Measurements from ENCODE around the gene LPP. TPM values are rescaled to one million over a fixed set of nuclear protein-coding genes. Genes with fewer than 3 reads are reported as not detected.

LPP gene
- total and polyA plus RNA-seq, 4 donors, result 7.2 to 50.3 (median 26.4) TPM

DNA sequence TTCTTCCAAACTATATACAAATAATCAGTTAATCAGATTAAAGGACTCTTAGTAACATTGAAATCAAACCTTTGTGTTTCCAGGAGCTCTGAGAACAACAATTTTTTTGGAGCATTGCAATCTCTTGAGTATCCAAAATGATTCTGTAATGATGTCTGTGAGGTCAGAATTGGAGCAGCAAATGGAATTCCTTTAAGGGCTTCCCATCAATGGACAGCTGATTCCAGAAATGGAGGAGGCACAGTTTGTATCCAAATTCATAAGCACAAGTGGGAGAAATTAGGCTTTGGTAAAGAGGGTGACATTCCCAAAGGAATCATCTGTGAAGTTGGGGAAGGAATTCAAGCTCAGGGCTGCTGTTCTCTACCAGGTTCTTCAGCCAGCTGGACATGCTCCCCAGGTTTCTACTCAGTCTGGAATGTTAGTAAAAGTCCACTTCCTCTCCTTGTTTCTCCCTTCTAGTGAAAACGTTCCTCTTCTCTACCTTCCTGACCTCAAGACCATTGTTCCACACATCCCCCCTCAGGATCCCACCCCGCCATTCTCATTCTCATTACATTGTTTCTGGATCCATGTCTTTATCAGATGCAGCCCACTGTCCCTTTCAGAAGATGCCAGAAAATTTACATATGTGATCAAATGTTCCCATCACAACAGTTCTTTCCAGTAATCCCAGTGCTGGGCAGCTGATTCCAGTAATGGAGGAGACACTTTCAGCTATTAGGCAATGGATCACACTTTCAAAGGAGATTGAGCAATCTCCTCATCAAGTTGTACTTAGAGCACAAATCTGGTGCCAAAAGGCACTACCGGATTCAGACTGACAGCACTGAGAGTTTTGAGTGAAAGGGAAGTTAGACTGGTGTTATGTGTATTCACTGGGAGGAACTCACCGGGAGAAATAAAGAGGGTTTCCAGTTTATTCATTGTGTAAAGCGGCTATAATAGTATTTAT lies 626.5 kb downstream of the LPP start:
- Histone ChIP-seq H3K9me3 (ENCODE audit: control insufficient read depth, insufficient read depth, low read length) (no peaks in the 10 kb centered on the region), H3K4me3 (ENCODE audit: low read depth, low read length) (no peak overlapping the region), H3K27ac (ENCODE audit: low read depth, low read length) (no peak overlapping the region), H3K27me3 (ENCODE audit: control insufficient read depth, insufficient read depth, low read length) (no peaks in the 10 kb centered on the region), H3K4me1 (ENCODE audit: control insufficient read depth, insufficient read depth, low read length) (no peaks in the 10 kb centered on the region), H3K36me3 (ENCODE audit: control insufficient read depth, insufficient read depth, low read length) (no peaks in the 10 kb centered on the region)
- WGBS (ENCODE audit: insufficient coverage), result 90% methylated on average over 5 of the region's 5 CpGs
- DNase-seq (ENCODE audit: low read depth in 4 of 6, low spot score in 6 of 6), result no peak

- H3K4me3 ChIP-seq (ENCODE audit: low read depth, low read length), result no peak overlapping the region
- H3K9me3 ChIP-seq (ENCODE audit: control insufficient read depth, insufficient read depth, low read length), result no peaks in the 10 kb centered on the region
- no peaks in the 10 kb centered on the region for H3K27me3 ChIP-seq (ENCODE audit: control insufficient read depth, insufficient read depth, low read length)
- H3K4me1 ChIP-seq (ENCODE audit: control insufficient read depth, insufficient read depth, low read length), result no peaks in the 10 kb centered on the region
- no peak for DNase-seq (ENCODE audit: low read depth in 4 of 6, low spot score in 6 of 6)
- H3K36me3 ChIP-seq (ENCODE audit: control insufficient read depth, insufficient read depth, low read length), result no peaks in the 10 kb centered on the region
- H3K27ac ChIP-seq (ENCODE audit: low read depth, low read length), result no peak overlapping the region
- WGBS (ENCODE audit: insufficient coverage), result 72% methylated on average over 2 of the region's 2 CpGs
Observed at GRCh38 chr3:188782613-188783124, 628.7 kb downstream of the LPP start.

- Histone ChIP-seq H3K4me3 (ENCODE audit: low read depth, low read length) (no peak overlapping the region), H3K27ac (ENCODE audit: low read depth, low read length) (no peak overlapping the region), H3K4me1 (ENCODE audit: control insufficient read depth, insufficient read depth, low read length) (no peaks in the 10 kb centered on the region), H3K27me3 (ENCODE audit: control insufficient read depth, insufficient read depth, low read length) (no peaks in the 10 kb centered on the region), H3K9me3 (ENCODE audit: control insufficient read depth, insufficient read depth, low read length) (no peaks in the 10 kb centered on the region), H3K36me3 (ENCODE audit: control insufficient read depth, insufficient read depth, low read length) (no peaks in the 10 kb centered on the region)
- no peak for DNase-seq (ENCODE audit: low read depth in 4 of 6, low spot score in 6 of 6)
- no CpG with 5 or more reads among the region's 2 CpGs for WGBS (ENCODE audit: insufficient coverage)
Observed at GRCh38 chr3:188786424-188786823, 632.5 kb downstream of the LPP start.

DNA sequence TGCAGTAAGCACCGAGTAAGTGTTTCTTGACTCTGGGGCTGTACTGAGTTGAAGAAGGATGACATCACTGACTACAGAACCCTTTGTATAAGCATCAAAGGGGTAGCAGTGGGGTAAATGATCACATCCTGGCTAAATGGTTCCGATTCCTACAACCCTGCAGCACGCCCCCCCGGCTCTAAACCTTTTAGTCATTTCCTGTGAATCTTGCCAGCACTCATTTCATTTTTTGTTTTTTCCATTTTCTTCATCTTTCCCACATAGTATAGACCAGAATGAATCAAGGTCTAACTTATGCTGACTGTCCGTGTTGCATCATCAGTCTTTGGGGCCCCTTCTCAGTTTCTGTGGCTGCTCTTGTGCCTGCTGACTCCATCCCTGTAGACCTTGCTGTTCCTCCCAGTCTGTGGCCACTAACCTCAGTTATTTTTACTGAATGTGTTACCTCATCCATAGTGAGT lies 634.7 kb downstream of the LPP start:
- Histone ChIP-seq H3K4me1 (ENCODE audit: control insufficient read depth, insufficient read depth, low read length) (no peaks in the 10 kb centered on the region), H3K4me3 (ENCODE audit: low read depth, low read length) (no peak overlapping the region), H3K36me3 (ENCODE audit: control insufficient read depth, insufficient read depth, low read length) (no peaks in the 10 kb centered on the region), H3K9me3 (ENCODE audit: control insufficient read depth, insufficient read depth, low read length) (no peaks in the 10 kb centered on the region), H3K27me3 (ENCODE audit: control insufficient read depth, insufficient read depth, low read length) (no peaks in the 10 kb centered on the region), H3K27ac (ENCODE audit: low read depth, low read length) (no peak overlapping the region)
- DNase-seq (ENCODE audit: low read depth in 4 of 6, low spot score in 6 of 6), result no peak
- WGBS (ENCODE audit: insufficient coverage), result 74% methylated on average over 4 of the region's 5 CpGs

- H3K4me3 ChIP-seq (ENCODE audit: low read depth, low read length), result no peak overlapping the region
- no peaks in the 10 kb centered on the region for H3K27me3 ChIP-seq (ENCODE audit: control insufficient read depth, insufficient read depth, low read length)
- no peaks in the 10 kb centered on the region for H3K9me3 ChIP-seq (ENCODE audit: control insufficient read depth, insufficient read depth, low read length)
- no peak overlapping the region for H3K27ac ChIP-seq (ENCODE audit: low read depth, low read length)
- no peaks in the 10 kb centered on the region for H3K4me1 ChIP-seq (ENCODE audit: control insufficient read depth, insufficient read depth, low read length)
- H3K36me3 ChIP-seq (ENCODE audit: control insufficient read depth, insufficient read depth, low read length), result no peaks in the 10 kb centered on the region
- WGBS (ENCODE audit: insufficient coverage), result no CpG with 5 or more reads among the region's 4 CpGs
- DNase-seq (ENCODE audit: low read depth in 4 of 6, low spot score in 6 of 6), result no peak
Observed at GRCh38 chr3:188789251-188789650, 635.3 kb downstream of the LPP start.

- Histone ChIP-seq H3K9me3 (ENCODE audit: control insufficient read depth, insufficient read depth, low read length) (no peaks in the 10 kb centered on the region), H3K27ac (ENCODE audit: low read depth, low read length) (no peak overlapping the region), H3K36me3 (ENCODE audit: control insufficient read depth, insufficient read depth, low read length) (no peaks in the 10 kb centered on the region), H3K27me3 (ENCODE audit: control insufficient read depth, insufficient read depth, low read length) (no peaks in the 10 kb centered on the region), H3K4me3 (ENCODE audit: low read depth, low read length) (no peak overlapping the region), H3K4me1 (ENCODE audit: control insufficient read depth, insufficient read depth, low read length) (no peaks in the 10 kb centered on the region)
- DNase-seq (ENCODE audit: low read depth in 4 of 6, low spot score in 6 of 6), result no peak
- WGBS (ENCODE audit: insufficient coverage), result 65% methylated on average over 2 of the region's 4 CpGs
Observed at GRCh38 chr3:188791311-188791710, 637.4 kb downstream of the LPP start.

DNA sequence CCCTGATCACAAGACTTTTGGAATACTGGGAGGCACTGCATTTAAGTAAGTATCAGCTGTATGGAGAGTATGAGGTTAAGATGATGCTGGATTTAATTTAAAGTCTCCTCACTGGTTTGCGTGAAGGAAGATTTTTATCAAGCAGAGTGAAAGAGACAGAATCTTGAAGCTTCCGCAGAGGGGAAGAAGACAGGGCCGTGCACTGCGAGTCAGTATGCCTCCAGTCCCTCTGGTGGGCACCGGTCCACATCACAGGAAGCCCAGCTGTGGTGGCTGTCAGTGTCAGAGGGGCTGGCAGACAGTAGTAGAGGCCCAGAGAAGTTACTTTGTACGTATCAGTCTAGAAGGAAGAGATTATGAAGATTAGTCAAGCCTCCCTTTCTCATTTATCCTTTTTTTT lies 638.8 kb downstream of the LPP start:
- 28% methylated on average over 5 of the region's 6 CpGs for WGBS (ENCODE audit: insufficient coverage)
- DNase-seq (ENCODE audit: low read depth in 4 of 6, low spot score in 6 of 6), result peak in 5 of 6 donors; percentile 25 to 76 (median 35)
- Histone ChIP-seq H3K27ac (ENCODE audit: low read depth, low read length) (no peak overlapping the region), H3K36me3 (ENCODE audit: control insufficient read depth, insufficient read depth, low read length) (no peaks in the 10 kb centered on the region), H3K9me3 (ENCODE audit: control insufficient read depth, insufficient read depth, low read length) (no peaks in the 10 kb centered on the region), H3K4me1 (ENCODE audit: control insufficient read depth, insufficient read depth, low read length) (no peaks in the 10 kb centered on the region), H3K27me3 (ENCODE audit: control insufficient read depth, insufficient read depth, low read length) (no peaks in the 10 kb centered on the region), H3K4me3 (ENCODE audit: low read depth, low read length) (no peak overlapping the region)

DNA sequence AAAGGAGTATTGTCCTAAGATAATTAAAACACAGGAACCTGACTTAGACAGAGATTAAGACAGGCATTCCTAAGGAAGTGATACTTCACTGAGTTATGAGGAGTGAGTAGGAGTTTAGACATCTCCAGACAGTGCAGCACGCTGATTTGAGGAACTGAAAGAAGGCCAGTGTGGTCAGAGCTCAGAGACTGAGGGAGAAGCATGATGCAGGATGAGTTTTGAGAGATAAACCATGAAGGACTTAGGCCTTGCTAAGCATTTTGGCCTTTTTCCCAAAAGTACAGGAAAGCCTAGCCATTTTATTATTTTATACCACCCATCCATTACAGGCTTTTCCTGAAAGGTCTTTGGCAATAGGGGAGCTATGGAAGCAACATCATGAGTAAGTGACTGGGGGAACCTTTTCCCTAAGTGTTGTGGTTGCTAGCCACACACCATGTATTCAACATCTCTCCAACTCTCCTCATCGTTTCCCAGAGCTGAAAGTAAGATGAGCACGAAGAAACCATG lies 642.2 kb downstream of the LPP start:
- Histone ChIP-seq H3K4me3 (ENCODE audit: low read depth, low read length) (no peak overlapping the region), H3K27me3 (ENCODE audit: control insufficient read depth, insufficient read depth, low read length) (no peaks in the 10 kb centered on the region), H3K9me3 (ENCODE audit: control insufficient read depth, insufficient read depth, low read length) (no peaks in the 10 kb centered on the region), H3K4me1 (ENCODE audit: control insufficient read depth, insufficient read depth, low read length) (no peaks in the 10 kb centered on the region), H3K36me3 (ENCODE audit: control insufficient read depth, insufficient read depth, low read length) (no peaks in the 10 kb centered on the region), H3K27ac (ENCODE audit: low read depth, low read length) (no peak overlapping the region)
- WGBS (ENCODE audit: insufficient coverage), result 96% methylated on average over 2 of the region's 3 CpGs
- no peak for DNase-seq (ENCODE audit: low read depth in 4 of 6, low spot score in 6 of 6)

DNA sequence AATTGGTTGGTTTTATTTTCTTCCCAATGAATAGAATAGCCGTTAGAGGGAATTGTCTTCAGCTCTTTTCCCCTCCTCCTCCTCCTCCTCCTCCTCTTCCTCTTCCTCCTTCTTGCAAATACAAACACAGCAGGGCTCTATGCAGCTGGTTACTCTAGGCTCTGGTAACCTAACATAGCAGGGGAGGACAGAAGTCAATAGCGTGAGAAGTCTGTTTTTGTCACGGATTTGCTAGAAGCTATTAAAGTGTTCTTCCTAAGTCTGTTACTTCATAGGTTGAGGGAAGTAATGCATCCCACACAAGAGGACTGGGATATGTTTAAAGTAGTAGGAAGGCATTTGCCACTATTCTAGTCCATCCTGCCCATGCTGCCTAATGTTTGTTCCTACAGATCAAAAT lies 643.1 kb downstream of the LPP start:
- Histone ChIP-seq H3K4me3 (ENCODE audit: low read depth, low read length) (no peak overlapping the region), H3K9me3 (ENCODE audit: control insufficient read depth, insufficient read depth, low read length) (no peaks in the 10 kb centered on the region), H3K4me1 (ENCODE audit: control insufficient read depth, insufficient read depth, low read length) (no peaks in the 10 kb centered on the region), H3K27me3 (ENCODE audit: control insufficient read depth, insufficient read depth, low read length) (no peaks in the 10 kb centered on the region), H3K36me3 (ENCODE audit: control insufficient read depth, insufficient read depth, low read length) (no peaks in the 10 kb centered on the region), H3K27ac (ENCODE audit: low read depth, low read length) (no peak overlapping the region)
- no peak for DNase-seq (ENCODE audit: low read depth in 4 of 6, low spot score in 6 of 6)
- WGBS (ENCODE audit: insufficient coverage), result 25% methylated on average over 2 of the region's 3 CpGs
